ENCODE results near the gene JMY.

DNA sequence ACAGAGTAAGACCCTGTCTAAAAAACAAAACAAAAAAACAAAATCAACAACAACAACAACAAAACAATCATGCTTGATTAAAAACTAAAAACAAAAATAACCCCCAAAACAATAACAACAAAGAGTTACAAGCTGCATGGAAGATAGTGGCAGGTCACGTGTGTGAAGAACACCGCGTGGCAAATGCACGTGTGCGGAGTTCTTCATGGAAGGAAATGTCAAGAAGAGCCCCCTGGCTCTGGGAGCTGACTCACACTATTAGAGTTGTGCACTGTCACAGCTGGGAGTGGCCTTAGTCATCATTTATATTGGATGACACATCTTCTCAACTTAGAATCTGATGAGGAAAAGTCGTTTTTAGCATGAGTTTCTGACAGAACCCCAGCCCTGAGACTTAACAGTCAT is 110.5 kb downstream of the JMY start:
- TF ChIP-seq, protein P1, sequence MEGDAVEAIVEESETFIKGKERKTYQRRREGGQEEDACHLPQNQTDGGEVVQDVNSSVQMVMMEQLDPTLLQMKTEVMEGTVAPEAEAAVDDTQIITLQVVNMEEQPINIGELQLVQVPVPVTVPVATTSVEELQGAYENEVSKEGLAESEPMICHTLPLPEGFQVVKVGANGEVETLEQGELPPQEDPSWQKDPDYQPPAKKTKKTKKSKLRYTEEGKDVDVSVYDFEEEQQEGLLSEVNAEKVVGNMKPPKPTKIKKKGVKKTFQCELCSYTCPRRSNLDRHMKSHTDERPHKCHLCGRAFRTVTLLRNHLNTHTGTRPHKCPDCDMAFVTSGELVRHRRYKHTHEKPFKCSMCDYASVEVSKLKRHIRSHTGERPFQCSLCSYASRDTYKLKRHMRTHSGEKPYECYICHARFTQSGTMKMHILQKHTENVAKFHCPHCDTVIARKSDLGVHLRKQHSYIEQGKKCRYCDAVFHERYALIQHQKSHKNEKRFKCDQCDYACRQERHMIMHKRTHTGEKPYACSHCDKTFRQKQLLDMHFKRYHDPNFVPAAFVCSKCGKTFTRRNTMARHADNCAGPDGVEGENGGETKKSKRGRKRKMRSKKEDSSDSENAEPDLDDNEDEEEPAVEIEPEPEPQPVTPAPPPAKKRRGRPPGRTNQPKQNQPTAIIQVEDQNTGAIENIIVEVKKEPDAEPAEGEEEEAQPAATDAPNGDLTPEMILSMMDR (IDR thresholded peaks at IDR 0.05) = no peak
- no peak for TF ChIP-seq POLR2A (IDR thresholded peaks at IDR 0.05)
